NCI-H2107 treated with DMSO at 0.1 percent for 48 hours (cell line): ENCODE results near the gene IDS.
"Not testable (repeated sequence)": the region's sequence is repeated elsewhere in the genome, so short reads cannot be mapped to it uniquely, and the experiment has no call there.

Source experiments
- DNase-seq: peaks from one replicate; lab custom pipeline; 2025; ENCODE audit not compliant: unreplicated experiment; lab: John Stamatoyannopoulos, UW

The IDS gene, protein sequence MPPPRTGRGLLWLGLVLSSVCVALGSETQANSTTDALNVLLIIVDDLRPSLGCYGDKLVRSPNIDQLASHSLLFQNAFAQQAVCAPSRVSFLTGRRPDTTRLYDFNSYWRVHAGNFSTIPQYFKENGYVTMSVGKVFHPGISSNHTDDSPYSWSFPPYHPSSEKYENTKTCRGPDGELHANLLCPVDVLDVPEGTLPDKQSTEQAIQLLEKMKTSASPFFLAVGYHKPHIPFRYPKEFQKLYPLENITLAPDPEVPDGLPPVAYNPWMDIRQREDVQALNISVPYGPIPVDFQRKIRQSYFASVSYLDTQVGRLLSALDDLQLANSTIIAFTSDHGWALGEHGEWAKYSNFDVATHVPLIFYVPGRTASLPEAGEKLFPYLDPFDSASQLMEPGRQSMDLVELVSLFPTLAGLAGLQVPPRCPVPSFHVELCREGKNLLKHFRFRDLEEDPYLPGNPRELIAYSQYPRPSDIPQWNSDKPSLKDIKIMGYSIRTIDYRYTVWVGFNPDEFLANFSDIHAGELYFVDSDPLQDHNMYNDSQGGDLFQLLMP

GRCh38 chrX:149504915-149505651 lies at the start of gene IDS:
Gene IDS, minus strand, starts transcription at chrX:149505306. Its CDS starts 169 bp downstream, at chrX:149505137.
- peak; percentile 63 for DNase-seq

DNA sequence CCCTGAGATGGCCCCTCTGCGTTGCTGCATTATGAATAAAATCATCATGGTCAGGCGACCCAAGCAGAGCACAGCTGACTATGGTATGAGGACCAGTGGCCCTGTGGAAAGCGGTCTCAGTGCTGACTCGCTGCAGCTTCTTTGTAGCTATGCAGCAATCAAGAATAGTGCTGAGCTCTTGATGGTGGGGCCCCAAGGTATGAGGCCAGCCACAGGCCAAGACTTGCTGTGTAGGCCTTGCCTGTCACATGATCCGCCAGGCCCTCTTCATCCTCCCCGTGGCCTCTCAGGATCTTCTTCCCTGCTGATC lies 46.8 kb upstream of the IDS start:
- not testable (repeated sequence) for DNase-seq

- not testable (repeated sequence) for DNase-seq
These were observed 46.3 kb upstream of the IDS start for GRCh38 chrX:149551245-149551938.

DNA sequence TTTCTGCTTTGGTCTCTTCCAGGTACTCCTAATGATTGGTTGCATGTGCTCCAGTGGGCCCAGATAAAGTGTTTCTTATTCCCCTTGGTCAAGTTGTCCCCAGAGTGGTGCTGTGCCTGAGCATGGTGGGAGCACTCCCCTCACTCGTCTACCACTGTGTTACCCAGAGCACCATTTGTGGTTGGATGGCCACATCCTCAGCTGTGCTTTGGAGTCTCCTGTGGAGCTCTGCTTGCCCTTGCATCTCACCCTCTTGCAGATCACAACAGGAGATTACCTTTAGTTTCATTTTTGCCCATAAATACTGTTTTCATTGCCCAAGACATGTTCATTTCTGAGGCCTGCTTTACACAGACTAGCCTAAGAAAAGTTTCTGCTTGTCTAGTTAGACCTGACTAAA lies 45.3 kb upstream of the IDS start:
- not testable (repeated sequence) for DNase-seq

GRCh38 chrX:149549701-149550100 lies 44.6 kb upstream of the IDS start, which contains the start of gene HSFX3:
Gene HSFX3, minus strand, starts transcription at chrX:149549924. Its CDS starts 72 bp downstream, at chrX:149549852.
- not testable (repeated sequence) for DNase-seq

DNA sequence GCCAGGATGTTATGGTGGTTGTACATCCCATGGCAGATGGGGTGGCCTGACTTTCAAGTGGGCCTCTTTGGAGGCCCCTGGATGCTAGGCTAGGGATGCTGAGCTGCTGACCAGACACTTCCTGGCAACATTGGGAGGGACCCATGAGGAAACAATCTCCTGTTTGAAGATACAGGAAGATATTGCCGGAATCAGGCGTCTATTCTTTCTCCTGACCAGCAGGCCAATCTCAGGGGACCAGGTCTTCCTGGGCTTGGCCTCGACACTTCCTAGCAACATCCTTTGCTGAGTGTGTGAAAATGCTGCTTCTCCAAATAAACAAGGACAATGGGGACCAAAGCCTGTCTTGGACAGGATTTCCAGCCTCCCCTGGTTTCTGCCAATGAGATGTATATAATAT lies 42.7 kb upstream of the IDS start:
- DNase-seq = not testable (repeated sequence)

DNA sequence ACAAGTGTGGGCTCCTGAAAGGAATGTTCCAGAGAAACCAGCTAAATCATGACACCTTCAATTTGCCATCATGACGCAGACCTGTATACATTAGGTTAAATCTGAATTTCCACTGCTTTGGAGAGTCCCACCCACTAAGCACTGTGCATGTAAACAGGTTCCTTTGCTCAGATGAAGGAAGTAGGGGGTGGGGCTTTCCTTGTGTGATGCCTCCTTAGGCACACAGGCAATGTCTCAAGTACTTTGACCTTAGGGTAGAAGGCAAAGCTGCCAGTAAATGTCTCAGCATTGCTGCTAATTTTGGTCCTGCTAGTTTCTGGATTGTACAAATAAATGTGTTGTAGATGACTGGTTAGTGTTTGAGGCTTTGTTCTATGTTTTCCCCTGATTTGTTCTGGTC lies 41.9 kb upstream of the IDS start:
- not testable (repeated sequence) for DNase-seq

GRCh38 chrX:149545545-149546543 lies 40.7 kb upstream of the IDS start:
- not testable (repeated sequence) for DNase-seq

DNA sequence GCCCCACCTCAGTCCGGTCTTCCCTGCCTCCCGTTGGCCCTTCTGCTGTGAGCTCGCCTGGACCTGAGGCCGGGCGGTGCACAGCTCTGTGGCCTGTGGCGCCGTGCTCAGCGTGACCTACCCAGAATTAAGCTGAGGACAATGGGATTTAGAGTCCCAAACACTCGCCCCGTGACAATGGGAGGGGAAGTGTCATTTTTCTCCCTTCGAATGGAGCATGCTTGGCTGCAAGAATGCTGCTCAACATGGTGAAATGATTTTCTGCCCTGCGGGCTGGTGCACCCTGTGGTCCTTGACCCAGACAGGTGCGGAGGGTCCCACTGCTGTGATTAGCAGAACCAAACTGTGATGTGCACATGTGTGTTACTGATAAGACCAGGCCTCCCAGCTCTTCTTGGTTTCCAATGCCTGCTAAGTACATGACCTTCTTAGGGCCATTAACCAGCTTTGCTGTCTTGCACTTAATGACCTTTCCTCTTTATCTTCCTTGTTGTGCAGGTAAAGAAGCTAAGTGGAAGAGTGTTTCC lies 36.5 kb upstream of the IDS start:
- no peak for DNase-seq

- peak; percentile 95 for DNase-seq
These were observed 35.8 kb upstream of the IDS start, which contains the start of gene EOLA1 for GRCh38 chrX:149540621-149541520. Gene EOLA1, plus strand, starts transcription at chrX:149541012. Its CDS starts 4,619 bp downstream, at chrX:149545631.

- peak; percentile 96 for DNase-seq
These were observed 35.1 kb upstream of the IDS start for GRCh38 chrX:149540131-149540620.

DNA sequence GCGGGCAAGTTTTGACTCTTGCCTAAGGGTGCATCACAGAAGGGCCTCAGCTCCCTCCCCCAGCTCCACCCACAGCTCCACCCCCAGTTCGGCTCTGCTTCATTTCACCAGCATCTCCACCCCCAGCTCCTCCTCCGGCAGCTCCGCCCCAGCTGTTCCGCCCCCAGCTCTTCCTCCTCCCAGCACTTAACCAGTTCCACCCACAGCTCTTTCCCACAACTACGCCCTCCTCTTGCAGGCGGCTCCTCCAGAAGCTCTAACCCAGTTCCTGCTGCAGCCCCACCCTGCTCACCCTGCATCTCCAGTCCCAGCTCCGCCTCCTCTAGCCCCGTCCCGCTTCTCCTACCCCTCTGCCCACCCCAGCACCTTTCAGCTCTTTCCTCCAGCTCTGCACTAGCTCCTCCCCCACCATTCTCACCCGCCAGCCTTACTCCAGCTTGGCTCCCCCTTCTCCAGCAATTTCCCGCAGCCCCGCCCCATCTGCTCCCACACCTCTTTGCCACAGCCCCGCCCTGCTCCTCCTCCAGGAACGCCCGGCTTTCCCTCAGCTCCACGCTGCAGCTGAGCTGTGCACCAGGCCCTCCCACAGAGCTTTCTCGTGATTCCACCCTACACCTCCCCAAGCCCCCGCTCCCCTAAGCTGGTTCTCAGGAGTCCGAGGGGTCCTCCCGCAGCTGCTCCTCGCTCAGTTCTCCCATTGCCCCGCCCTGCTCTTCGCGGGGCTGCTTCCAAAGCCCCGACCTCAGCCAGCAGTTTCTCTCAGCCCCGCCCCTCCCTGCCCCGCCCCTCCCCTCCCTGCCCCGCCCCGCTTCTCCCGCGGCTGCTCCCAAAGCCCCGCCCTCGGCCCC lies 34.4 kb upstream of the IDS start:
- peak; percentile 89 for DNase-seq

- not testable (repeated sequence) for DNase-seq
These were observed 32.4 kb upstream of the IDS start for GRCh38 chrX:149537474-149537873.

DNA sequence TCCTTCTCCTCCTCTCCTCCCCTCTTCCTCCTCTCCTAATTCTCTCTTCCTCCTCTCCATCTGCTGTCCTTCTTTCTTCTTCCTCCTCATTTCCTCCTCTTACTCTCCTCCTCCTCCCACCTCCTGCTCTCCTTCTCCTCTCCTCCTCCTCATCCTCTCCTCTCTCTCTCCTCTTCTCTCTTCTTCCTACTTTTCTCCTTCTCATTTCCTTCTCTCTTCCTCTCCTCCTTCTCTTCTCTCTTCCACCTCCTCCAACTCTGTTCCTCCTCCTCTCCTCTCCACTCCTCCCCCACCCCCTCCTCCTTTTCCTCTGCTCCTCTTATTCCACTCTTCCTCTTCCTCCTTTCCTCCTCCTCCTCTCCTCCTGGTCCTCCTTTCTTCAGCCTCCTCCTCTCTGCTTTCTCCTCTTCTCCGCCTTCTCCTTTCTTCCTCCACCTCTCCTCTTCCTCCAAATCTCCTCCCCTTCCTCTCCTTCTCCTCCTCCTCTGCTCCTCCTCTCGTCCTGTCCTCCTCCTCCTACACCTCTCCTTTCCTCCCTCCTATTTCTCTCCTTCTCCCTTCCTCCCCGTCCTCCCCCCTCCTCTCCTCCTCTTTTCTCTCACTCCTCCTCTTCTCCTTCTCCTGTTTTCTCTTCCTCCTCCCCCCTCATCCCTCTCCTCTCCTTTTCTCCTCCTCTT lies 30.0 kb upstream of the IDS start:
- DNase-seq = not testable (repeated sequence)

GRCh38 chrX:149533999-149534398 lies 28.9 kb upstream of the IDS start:
- DNase-seq = not testable (repeated sequence)

GRCh38 chrX:149532868-149533267 lies 27.8 kb upstream of the IDS start:
- not testable (repeated sequence) for DNase-seq

- no peak for DNase-seq
These were observed 26.5 kb upstream of the IDS start for GRCh38 chrX:149531599-149531998.
